BLaER1 (cell line): Measurements from ENCODE around the gene SNAPIN.

Source experiments
- H3K27ac ChIP-seq: shearing (Covaris generic); formaldehyde crosslinking; 2 replicates; pipeline ENCODE4 v1.8.1; 2022
- H3K27me3 ChIP-seq: shearing (Covaris generic); formaldehyde crosslinking; 2 replicates; pipeline ENCODE4 v1.8.1; 2022
- H3K36me3 ChIP-seq: shearing (Covaris generic); formaldehyde crosslinking; 2 replicates; pipeline ENCODE4 v1.8.1; 2022
- H3K4me1 ChIP-seq: shearing (Covaris generic); formaldehyde crosslinking; 2 replicates; pipeline ENCODE4 v1.8.1; 2022
- H3K4me2 ChIP-seq: shearing (Covaris generic); formaldehyde crosslinking; 2 replicates; pipeline ENCODE4 v1.8.1; 2022
- H3K4me3 ChIP-seq: shearing (Covaris generic); formaldehyde crosslinking; 2 replicates; pipeline ENCODE4 v1.8.1; 2022
- H3K9ac ChIP-seq: shearing (Covaris generic); formaldehyde crosslinking; 2 replicates; pipeline ENCODE4 v1.8.1; 2022
- H3K9me3 ChIP-seq: shearing (Covaris generic); formaldehyde crosslinking; 2 replicates; pipeline ENCODE4 v1.8.1; 2022
- H4K20me1 ChIP-seq: shearing (Covaris generic); formaldehyde crosslinking; 2 replicates; pipeline ENCODE4 v1.8.1; 2022
- Cebpa-rat ChIP-seq: shearing (Covaris generic); IDR thresholded peaks from 2 replicates; pipeline ENCODE4 v1.8.1; 2022

Gene SNAPIN

GRCh38 chr1:153658400-153659174 lies at the start of gene SNAPIN:
SNAPIN (plus strand) TSS chr1:153658703; CDS start chr1:153658744, 41 bp downstream.
- Histone ChIP-seq H3K4me2 (peak within 1 kb of the TSS; percentile 95), H3K4me1 (peaks cover 29% of the 10 kb centered on the region), H3K27me3 (no peaks in the 10 kb centered on the region), H3K9me3 (no peaks in the 10 kb centered on the region), H3K4me3 (peak within 1 kb of the TSS; percentile 83), H3K27ac (peak within 1 kb of the TSS; percentile 87), H4K20me1 (peaks cover 39% of the 10 kb centered on the region), H3K36me3 (peaks cover 39% of the 10 kb centered on the region), H3K9ac (peak within 1 kb of the TSS; percentile 91)
- TF ChIP-seq Cebpa-rat = no peak

GRCh38 chr1:153608742-153609584 lies 49.5 kb upstream of the SNAPIN start:
- Histone ChIP-seq H3K27ac (peak overlapping the region; percentile 59), H4K20me1 (no peaks in the 10 kb centered on the region), H3K4me3 (no peak overlapping the region), H3K27me3 (no peaks in the 10 kb centered on the region), H3K4me1 (peaks cover 37% of the 10 kb centered on the region), H3K9me3 (no peaks in the 10 kb centered on the region), H3K9ac (peak overlapping the region; percentile 18; the same call in 1 of the 2 replicates), H3K4me2 (peak overlapping the region; percentile 57), H3K36me3 (no peaks in the 10 kb centered on the region)
- no peak for TF ChIP-seq Cebpa-rat

GRCh38 chr1:153609585-153609907 lies 49.0 kb upstream of the SNAPIN start:
- H3K27me3 ChIP-seq = no peaks in the 10 kb centered on the region
- no peaks in the 10 kb centered on the region for H3K36me3 ChIP-seq
- H3K4me1 ChIP-seq = peaks cover 43% of the 10 kb centered on the region
- H3K4me2 ChIP-seq = peak overlapping the region; percentile 57
- H3K9me3 ChIP-seq = no peaks in the 10 kb centered on the region
- H4K20me1 ChIP-seq = no peaks in the 10 kb centered on the region
- no peak overlapping the region for H3K4me3 ChIP-seq
- no peak for TF ChIP-seq Cebpa-rat
- peak overlapping the region; percentile 18; the same call in 1 of the 2 replicates for H3K9ac ChIP-seq
- H3K27ac ChIP-seq = 0 out of 2 replicates have a peak overlapping the region, but pooled peaks have one; percentile 35

- no peak for TF ChIP-seq Cebpa-rat
- no peaks in the 10 kb centered on the region for H3K27me3 ChIP-seq
- H3K4me1 ChIP-seq = peaks cover 49% of the 10 kb centered on the region
- H3K9ac ChIP-seq = no peak overlapping the region
- H3K27ac ChIP-seq = no peak overlapping the region
- no peaks in the 10 kb centered on the region for H3K36me3 ChIP-seq
- no peak overlapping the region for H3K4me3 ChIP-seq
- H3K4me2 ChIP-seq = peak overlapping the region; percentile 57
- no peaks in the 10 kb centered on the region for H4K20me1 ChIP-seq
- no peaks in the 10 kb centered on the region for H3K9me3 ChIP-seq
Observed at GRCh38 chr1:153610334-153610733, 48.2 kb upstream of the SNAPIN start.

- TF ChIP-seq Cebpa-rat = no peak
- H3K27me3 ChIP-seq = no peaks in the 10 kb centered on the region
- H4K20me1 ChIP-seq = no peaks in the 10 kb centered on the region
- no peak overlapping the region for H3K9ac ChIP-seq
- no peak overlapping the region for H3K4me2 ChIP-seq
- H3K4me1 ChIP-seq = peaks cover 49% of the 10 kb centered on the region
- H3K27ac ChIP-seq = no peak overlapping the region
- no peaks in the 10 kb centered on the region for H3K36me3 ChIP-seq
- no peak overlapping the region for H3K4me3 ChIP-seq
- no peaks in the 10 kb centered on the region for H3K9me3 ChIP-seq
Observed at GRCh38 chr1:153610811-153611301, 47.6 kb upstream of the SNAPIN start.

- H3K27ac ChIP-seq = no peak overlapping the region
- no peak overlapping the region for H3K4me2 ChIP-seq
- H3K36me3 ChIP-seq = no peaks in the 10 kb centered on the region
- H3K4me1 ChIP-seq = peaks cover 49% of the 10 kb centered on the region
- no peaks in the 10 kb centered on the region for H4K20me1 ChIP-seq
- no peak overlapping the region for H3K9ac ChIP-seq
- TF ChIP-seq Cebpa-rat = no peak
- no peaks in the 10 kb centered on the region for H3K27me3 ChIP-seq
- no peaks in the 10 kb centered on the region for H3K9me3 ChIP-seq
- no peak overlapping the region for H3K4me3 ChIP-seq
Observed at GRCh38 chr1:153611356-153611755, 47.1 kb upstream of the SNAPIN start.

GRCh38 chr1:153612111-153612754 lies 46.3 kb upstream of the SNAPIN start:
- Histone ChIP-seq H3K9ac (0 out of 2 replicates have a peak overlapping the region, but pooled peaks have one; percentile 6), H3K27me3 (no peaks in the 10 kb centered on the region), H3K9me3 (no peaks in the 10 kb centered on the region), H3K4me1 (peaks cover 52% of the 10 kb centered on the region), H3K36me3 (no peaks in the 10 kb centered on the region), H3K4me3 (no peak overlapping the region), H3K4me2 (no peak overlapping the region), H3K27ac (0 out of 2 replicates have a peak overlapping the region, but pooled peaks have one; percentile 18), H4K20me1 (no peaks in the 10 kb centered on the region)
- TF ChIP-seq Cebpa-rat = no peak

GRCh38 chr1:153612755-153613331 lies 45.7 kb upstream of the SNAPIN start, which contains the start of gene S100A16:
S100A16 (minus strand) TSS chr1:153613137; CDS start chr1:153608151, 4,986 bp downstream.
- TF ChIP-seq Cebpa-rat = no peak
- Histone ChIP-seq H3K9ac (0 out of 2 replicates have a peak within 1 kb of the TSS, but pooled peaks have one; percentile 6), H3K36me3 (no peaks in the 10 kb centered on the region), H3K4me2 (no peak within 1 kb of the TSS), H3K4me3 (no peak within 1 kb of the TSS), H3K9me3 (no peaks in the 10 kb centered on the region), H3K27ac (peak within 1 kb of the TSS; percentile 19; the same call in 1 of the 2 replicates), H3K4me1 (peaks cover 52% of the 10 kb centered on the region), H3K27me3 (no peaks in the 10 kb centered on the region), H4K20me1 (no peaks in the 10 kb centered on the region)

- Histone ChIP-seq H4K20me1 (no peaks in the 10 kb centered on the region), H3K36me3 (peaks cover under 1% of the 10 kb centered on the region; the same call in 1 of the 2 replicates), H3K27me3 (no peaks in the 10 kb centered on the region), H3K9me3 (no peaks in the 10 kb centered on the region), H3K4me2 (no peak overlapping the region), H3K4me1 (peaks cover 52% of the 10 kb centered on the region), H3K4me3 (no peak overlapping the region), H3K27ac (no peak overlapping the region), H3K9ac (no peak overlapping the region)
- TF ChIP-seq Cebpa-rat = no peak
Observed at GRCh38 chr1:153613406-153613805, 45.1 kb upstream of the SNAPIN start.
